Central memory CD8-positive, alpha-beta T cell (primary cell): ENCODE data around the gene ADIPOR2.

Experiments used
- ATAC-seq: fragments of 150-1000 bp; cut with Tn5 transposase; replicated peaks from 2 replicates; pipeline ENCODE4 v1.10.0; 2022; ENCODE audit warnings: mild to moderate bottlenecking, moderate FRiP score, moderate number of reproducible peaks; ENCODE audit not compliant: poor library complexity, severe bottlenecking; ENCODE audit errors: extremely low read depth
- DNase-seq, 2 donors: peaks; one replicate each; pipeline ENCODE4 v3.0.0; 2021; ENCODE audit warnings: low spot score in 2 of 2
- H3K27ac Mint-ChIP-seq: one replicate; pipeline ENCODE4 v1.8.0; 2022; ENCODE audit warnings: low read depth, mild to moderate bottlenecking, moderate library complexity, mixed read lengths
- H3K27me3 Mint-ChIP-seq: one replicate; pipeline ENCODE4 v1.8.0; 2022; ENCODE audit warnings: mixed read lengths
- H3K36me3 Mint-ChIP-seq: one replicate; pipeline ENCODE4 v1.8.0; 2022; ENCODE audit warnings: mild to moderate bottlenecking, moderate library complexity, mixed read lengths; ENCODE audit not compliant: insufficient read depth
- H3K4me1 Mint-ChIP-seq: one replicate; pipeline ENCODE4 v1.8.0; 2022; ENCODE audit warnings: mixed read lengths
- H3K4me3 Mint-ChIP-seq: one replicate; pipeline ENCODE4 v1.8.0; 2022; ENCODE audit warnings: mild to moderate bottlenecking, moderate library complexity, mixed read lengths
- H3K9me3 Mint-ChIP-seq: one replicate; pipeline ENCODE4 v1.8.0; 2022; ENCODE audit warnings: mixed read lengths

The ADIPOR2 gene

GRCh38 chr12:1835211-1836131 is 144.6 kb downstream of the ADIPOR2 start:
- ATAC-seq (no peak), DNase-seq (no peak)
- Mint-ChIP-seq H3K27me3 (peaks cover 46% of the 10 kb centered on the region), H3K36me3 (peaks cover 2% of the 10 kb centered on the region), H3K9me3 (no peaks in the 10 kb centered on the region), H3K4me3 (no peak overlapping the region), H3K4me1 (no peaks in the 10 kb centered on the region), H3K27ac (no peak overlapping the region)

GRCh38 chr12:1836241-1836803 is 145.5 kb downstream of the ADIPOR2 start:
- Mint-ChIP-seq H3K27me3 (peaks cover 43% of the 10 kb centered on the region), H3K27ac (no peak overlapping the region), H3K36me3 (no peaks in the 10 kb centered on the region), H3K4me3 (no peak overlapping the region), H3K9me3 (no peaks in the 10 kb centered on the region), H3K4me1 (no peaks in the 10 kb centered on the region)
- DNase-seq = no peak
- ATAC-seq = no peak

GRCh38 chr12:1836854-1837421 is 146.1 kb downstream of the ADIPOR2 start:
- Mint-ChIP-seq H3K4me1 (no peaks in the 10 kb centered on the region), H3K4me3 (no peak overlapping the region), H3K27me3 (peaks cover 43% of the 10 kb centered on the region), H3K27ac (no peak overlapping the region), H3K36me3 (no peaks in the 10 kb centered on the region), H3K9me3 (no peaks in the 10 kb centered on the region)
- ATAC-seq = no peak
- DNase-seq = no peak

GRCh38 chr12:1837541-1838204 is 146.8 kb downstream of the ADIPOR2 start:
- Mint-ChIP-seq H3K27me3 (peaks cover 46% of the 10 kb centered on the region), H3K4me1 (no peaks in the 10 kb centered on the region), H3K4me3 (no peak overlapping the region), H3K9me3 (no peaks in the 10 kb centered on the region), H3K27ac (no peak overlapping the region), H3K36me3 (no peaks in the 10 kb centered on the region)
- DNase-seq (no peak), ATAC-seq (no peak)
